Tibial artery (tissue), 4 donors: Measurements from ENCODE around the gene AMH.

Experiments used
- DNase-seq, 2 donors: peaks; one replicate each; pipeline ENCODE4 v3.0.0-alpha.2; 2019
- H3K27ac ChIP-seq, 2 donors: fragments of 200-600 bp; sonication (generic) in 1 of 2; 1 replicate in 1 of 2; 2 replicates in 1 of 2; pipeline ENCODE4 v1.5.1; 2018 to 2019; ENCODE audit warnings: mild to moderate bottlenecking in 1 of 2
- H3K27me3 ChIP-seq, 2 donors: fragments of 200-600 bp; sonication (generic) in 1 of 2; one replicate each; pipeline versions ENCODE4 v1.5.1 to v1.6.0; 2016 to 2019
- H3K36me3 ChIP-seq, 3 donors: fragments of 200-600 bp; sonication (generic) in 2 of 3; one replicate each; pipeline ENCODE4 v1.5.1; 2016 to 2019; ENCODE audit warnings: mild to moderate bottlenecking in 2 of 3
- H3K4me1 ChIP-seq, 4 donors: fragments of 200-600 bp; sonication (generic) in 2 of 4; 1 replicate in 3 of 4; 2 replicates in 1 of 4; pipeline ENCODE4 v1.5.1; 2016 to 2019
- H3K4me3 ChIP-seq, 2 donors: fragments of 200-600 bp; sonication (generic) in 1 of 2; 1 replicate in 1 of 2; 2 replicates in 1 of 2; pipeline ENCODE4 v1.5.1; 2018 to 2019; ENCODE audit warnings: mild to moderate bottlenecking in 2 of 2
- H3K9me3 ChIP-seq, 3 donors: fragments of 200-600 bp; sonication (generic) in 1 of 3; one replicate each; pipeline ENCODE4 v1.5.1; 2016 to 2019
- intact Hi-C: fragments of 100-400 bp; cut with DNase I; formaldehyde crosslinking; loops from one replicate; pipeline ENCODE4 v1.15.0; 2023; ENCODE audit warnings: low total_unique reads
- TF ChIP-seq, protein P1 (sequence below), 2 experiments: fragments of 200-600 bp in 1 of 2; fragments of 450-650 bp in 1 of 2; IDR thresholded peaks; one replicate each; pipeline ENCODE4 v1.5.1; 2017 to 2019; ENCODE audit warnings: antibody characterized with exemption in 2 of 2, mild to moderate bottlenecking in 1 of 2, moderate library complexity in 1 of 2

The AMH gene

DNA sequence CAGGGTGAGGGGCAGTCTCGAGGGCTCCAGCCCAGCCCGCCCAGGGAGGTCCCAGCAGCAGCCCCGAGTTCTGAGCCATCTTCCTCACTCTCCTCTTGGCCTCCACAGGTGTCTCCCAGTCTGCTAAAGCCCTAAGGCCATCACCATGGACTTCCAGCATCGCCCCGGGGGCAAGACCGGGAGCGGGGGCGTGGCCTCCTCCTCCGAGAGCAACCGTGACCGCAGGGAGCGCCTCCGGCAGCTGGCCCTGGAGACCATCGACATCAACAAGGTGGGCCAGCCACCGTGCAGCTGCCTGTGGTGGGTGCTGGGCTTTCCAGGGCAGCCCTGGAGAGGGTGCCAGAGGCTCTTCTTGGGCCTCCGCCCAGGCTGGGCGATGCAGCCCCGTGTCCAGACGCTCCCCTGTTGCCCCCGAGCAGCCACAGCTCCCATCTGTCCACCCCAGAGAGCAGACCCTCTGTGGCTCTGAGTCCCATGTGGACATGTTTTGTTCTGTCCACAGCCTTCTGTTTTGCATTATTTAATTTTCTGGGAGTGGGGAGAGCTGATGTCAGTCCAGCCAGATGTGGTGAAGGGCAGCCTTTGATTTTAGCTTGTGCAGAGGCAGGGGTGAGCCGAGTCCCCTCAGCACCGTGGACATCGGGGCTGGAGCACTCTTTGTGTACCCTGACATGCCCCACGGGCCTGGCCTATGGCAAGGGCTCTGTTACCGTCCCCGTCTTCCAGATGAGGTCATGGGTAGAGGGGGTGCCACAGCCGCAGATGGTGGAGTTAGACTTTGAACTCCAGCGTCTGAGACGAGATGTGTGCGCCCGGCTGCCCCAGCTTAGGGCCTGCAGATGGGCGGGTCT, 5.6 kb upstream of the AMH start:
- H3K27ac ChIP-seq = no peak overlapping the region
- H3K36me3 ChIP-seq = peaks cover 50 to 58% (median 55%) of the 10 kb centered on the region in 3 donors
- no peak for DNase-seq
- peaks cover 0 to 50% (median 38%) of the 10 kb centered on the region in 4 donors for H3K4me1 ChIP-seq
- H3K27me3 ChIP-seq = peaks cover 0 to 25% of the 10 kb centered on the region in 2 donors
- H3K9me3 ChIP-seq = no peaks in the 10 kb centered on the region
- TF ChIP-seq, protein P1, sequence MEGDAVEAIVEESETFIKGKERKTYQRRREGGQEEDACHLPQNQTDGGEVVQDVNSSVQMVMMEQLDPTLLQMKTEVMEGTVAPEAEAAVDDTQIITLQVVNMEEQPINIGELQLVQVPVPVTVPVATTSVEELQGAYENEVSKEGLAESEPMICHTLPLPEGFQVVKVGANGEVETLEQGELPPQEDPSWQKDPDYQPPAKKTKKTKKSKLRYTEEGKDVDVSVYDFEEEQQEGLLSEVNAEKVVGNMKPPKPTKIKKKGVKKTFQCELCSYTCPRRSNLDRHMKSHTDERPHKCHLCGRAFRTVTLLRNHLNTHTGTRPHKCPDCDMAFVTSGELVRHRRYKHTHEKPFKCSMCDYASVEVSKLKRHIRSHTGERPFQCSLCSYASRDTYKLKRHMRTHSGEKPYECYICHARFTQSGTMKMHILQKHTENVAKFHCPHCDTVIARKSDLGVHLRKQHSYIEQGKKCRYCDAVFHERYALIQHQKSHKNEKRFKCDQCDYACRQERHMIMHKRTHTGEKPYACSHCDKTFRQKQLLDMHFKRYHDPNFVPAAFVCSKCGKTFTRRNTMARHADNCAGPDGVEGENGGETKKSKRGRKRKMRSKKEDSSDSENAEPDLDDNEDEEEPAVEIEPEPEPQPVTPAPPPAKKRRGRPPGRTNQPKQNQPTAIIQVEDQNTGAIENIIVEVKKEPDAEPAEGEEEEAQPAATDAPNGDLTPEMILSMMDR (IDR thresholded peaks at IDR 0.05) = no peak
- intact Hi-C loops = no loop called here
- H3K4me3 ChIP-seq = no peak overlapping the region

DNA sequence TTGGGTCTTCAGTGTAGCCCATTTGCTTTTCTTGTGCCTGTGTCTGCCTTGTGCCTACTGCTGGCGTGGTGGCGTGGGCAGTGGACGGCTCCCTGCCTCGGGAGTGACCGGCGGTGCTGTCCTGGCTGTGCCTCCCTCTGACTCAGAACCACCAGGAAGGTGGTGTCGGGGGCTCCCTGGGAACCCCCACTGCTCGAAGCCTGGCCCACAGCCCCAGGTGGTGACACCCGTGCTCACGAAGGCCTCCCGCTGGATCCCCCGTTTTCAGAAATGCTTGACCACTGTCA, 5.1 kb upstream of the AMH start:
- Histone ChIP-seq H3K36me3 (peaks cover 50 to 64% (median 59%) of the 10 kb centered on the region in 3 donors), H3K9me3 (no peaks in the 10 kb centered on the region), H3K27ac (no peak overlapping the region), H3K4me1 (peaks cover 0 to 44% (median 33%) of the 10 kb centered on the region in 4 donors), H3K4me3 (no peak overlapping the region), H3K27me3 (peaks cover 0 to 30% of the 10 kb centered on the region in 2 donors)
- intact Hi-C loops = no loop called here
- no peak for DNase-seq
- TF ChIP-seq, protein P1 (IDR thresholded peaks at IDR 0.05) = no peak

DNA sequence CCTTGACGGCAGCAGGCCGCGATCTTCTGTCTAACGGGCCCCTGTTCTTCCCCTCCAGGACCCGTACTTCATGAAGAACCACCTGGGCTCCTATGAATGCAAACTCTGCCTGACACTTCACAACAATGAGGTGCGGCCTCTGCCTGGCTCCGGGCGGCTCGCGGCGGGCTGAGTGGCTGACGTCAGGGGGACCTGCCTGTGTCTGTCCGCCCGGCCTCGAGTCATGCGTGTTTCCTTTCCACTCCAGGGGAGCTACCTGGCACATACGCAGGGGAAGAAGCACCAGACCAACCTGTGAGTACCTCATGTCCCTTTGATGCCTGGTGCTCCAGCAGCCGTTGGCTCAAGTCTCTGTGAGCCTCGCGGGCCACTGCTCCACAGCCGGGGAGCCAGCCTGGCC, 4.6 kb upstream of the AMH start:
- Histone ChIP-seq H3K9me3 (no peaks in the 10 kb centered on the region), H3K27me3 (peaks cover 0 to 34% of the 10 kb centered on the region in 2 donors), H3K36me3 (peaks cover 50 to 65% (median 59%) of the 10 kb centered on the region in 3 donors), H3K4me1 (peaks cover 0 to 40% (median 31%) of the 10 kb centered on the region in 4 donors), H3K4me3 (no peak overlapping the region), H3K27ac (no peak overlapping the region)
- DNase-seq = no peak
- TF ChIP-seq, protein P1 (IDR thresholded peaks at IDR 0.05) = no peak
- intact Hi-C loops = no loop called here

DNA sequence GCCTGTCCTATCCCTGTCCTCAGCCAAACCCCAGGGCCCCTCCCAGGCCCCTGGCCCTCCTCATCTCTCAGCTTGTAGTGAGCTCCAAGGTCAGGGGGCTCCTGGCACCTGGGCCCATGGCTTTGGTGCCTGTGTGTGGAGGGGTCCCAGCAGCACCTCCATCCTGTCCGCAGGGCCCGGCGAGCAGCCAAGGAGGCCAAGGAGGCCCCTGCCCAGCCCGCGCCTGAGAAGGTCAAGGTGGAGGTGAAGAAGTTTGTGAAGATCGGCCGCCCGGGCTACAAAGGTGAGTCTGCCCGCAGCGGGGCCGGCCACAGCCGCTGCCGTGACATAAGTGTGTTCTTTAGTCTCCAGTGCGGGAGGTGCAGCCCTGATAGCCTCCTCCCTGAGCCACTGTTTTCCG, 3.9 kb upstream of the AMH start:
- DNase-seq = no peak
- H3K36me3 ChIP-seq = peaks cover 50 to 65% (median 59%) of the 10 kb centered on the region in 3 donors
- H3K27ac ChIP-seq = no peak overlapping the region
- intact Hi-C loops = no loop called here
- peaks cover 0 to 42% of the 10 kb centered on the region in 2 donors for H3K27me3 ChIP-seq
- H3K4me3 ChIP-seq = no peak overlapping the region
- no peaks in the 10 kb centered on the region for H3K9me3 ChIP-seq
- TF ChIP-seq, protein P1 (IDR thresholded peaks at IDR 0.05) = no peak
- peaks cover 0 to 39% (median 30%) of the 10 kb centered on the region in 4 donors for H3K4me1 ChIP-seq

DNA sequence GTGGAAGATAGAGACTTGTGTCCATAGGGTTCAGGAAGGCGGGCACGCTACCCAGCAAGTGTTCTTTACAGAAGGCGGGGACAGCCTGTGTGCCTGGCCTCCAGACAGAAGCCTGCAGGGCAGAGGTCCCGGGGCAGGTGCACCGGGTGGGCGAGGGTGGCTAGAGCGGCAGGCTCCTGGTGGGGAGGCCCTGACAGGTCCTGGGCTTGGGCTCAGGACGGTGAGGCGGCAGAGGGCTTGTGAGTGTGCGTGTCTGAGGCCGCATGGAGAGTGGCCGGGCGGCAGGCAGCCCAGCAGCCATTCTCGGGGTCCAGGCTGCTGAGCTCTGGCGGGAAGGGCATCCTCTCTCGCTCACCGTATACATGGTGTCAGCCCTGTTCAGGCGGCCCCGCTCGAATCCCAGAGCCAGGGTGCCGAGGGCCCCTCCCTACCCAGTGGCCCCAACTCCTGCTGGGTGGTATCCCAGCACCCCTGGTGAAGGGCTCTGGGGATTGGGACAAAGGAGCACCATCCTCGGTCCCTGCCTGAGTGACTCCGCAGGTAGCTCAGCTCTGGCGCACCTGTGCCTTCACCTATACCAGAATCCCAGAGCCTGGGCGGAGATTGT, 3.0 kb upstream of the AMH start:
- peaks cover 0 to 50% of the 10 kb centered on the region in 2 donors for H3K27me3 ChIP-seq
- TF ChIP-seq, protein P1 (IDR thresholded peaks at IDR 0.05) = no peak
- H3K4me3 ChIP-seq = no peak overlapping the region
- no peaks in the 10 kb centered on the region for H3K9me3 ChIP-seq
- no peak overlapping the region for H3K27ac ChIP-seq
- no peak for DNase-seq
- H3K36me3 ChIP-seq = peaks cover 50 to 65% (median 59%) of the 10 kb centered on the region in 3 donors
- intact Hi-C loops = no loop called here
- peaks cover 0 to 39% (median 30%) of the 10 kb centered on the region in 4 donors for H3K4me1 ChIP-seq
